ENCODE results near the gene CAND2.

Gene CAND2

DNA sequence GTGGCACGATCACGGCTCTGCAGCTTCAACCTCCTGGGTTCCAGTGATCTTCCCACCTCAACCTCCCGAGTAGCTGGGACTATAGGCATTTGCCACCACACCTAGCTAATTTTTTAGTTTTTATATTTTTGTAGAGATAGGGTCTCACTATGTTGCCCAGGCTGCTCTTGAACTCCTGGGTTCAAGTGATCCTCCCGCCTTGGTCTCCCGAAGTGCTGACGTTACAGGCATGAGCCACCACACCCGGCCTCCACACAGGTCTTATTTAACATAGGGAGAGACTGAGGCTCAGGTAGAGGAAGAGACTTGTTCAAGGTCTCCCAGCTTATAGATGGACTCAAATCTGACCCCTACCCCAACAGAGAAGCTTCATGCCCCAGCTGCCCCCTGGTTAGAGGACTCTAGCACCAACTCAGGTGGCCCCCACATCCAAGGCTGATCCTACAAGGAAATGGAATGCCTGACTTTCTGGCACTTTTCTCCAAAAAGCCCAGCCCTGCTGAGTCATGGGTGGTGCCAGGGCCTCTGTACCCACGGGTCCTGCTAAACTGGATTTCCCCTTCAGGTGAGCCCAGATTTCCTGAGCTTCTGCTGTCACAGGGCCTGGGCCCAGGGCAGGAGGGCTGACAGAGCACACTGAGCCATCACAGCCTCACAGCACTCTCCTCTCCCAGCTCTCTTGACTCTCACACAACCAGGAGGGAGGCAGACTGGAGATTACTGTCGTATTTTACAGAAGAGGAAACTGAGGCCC lies 43.0 kb upstream of the CAND2 start:
- TF ChIP-seq CTCF (IDR thresholded peaks at IDR 0.05; ENCODE audit: insufficient read depth, missing control alignments): no peak
- FAIRE-seq: no peak

GRCh38 chr3:12754313-12754712 lies 42.2 kb upstream of the CAND2 start:
- TF ChIP-seq CTCF (IDR thresholded peaks at IDR 0.05; ENCODE audit: insufficient read depth, missing control alignments): no peak
- FAIRE-seq (no peak), DNase-seq (ENCODE audit: insufficient read length, low spot score) (no peak)

More for the DNA sequence above, 43.0 kb upstream of the CAND2 start:
- DNase-seq (ENCODE audit: insufficient read length, low spot score): no peak

DNA sequence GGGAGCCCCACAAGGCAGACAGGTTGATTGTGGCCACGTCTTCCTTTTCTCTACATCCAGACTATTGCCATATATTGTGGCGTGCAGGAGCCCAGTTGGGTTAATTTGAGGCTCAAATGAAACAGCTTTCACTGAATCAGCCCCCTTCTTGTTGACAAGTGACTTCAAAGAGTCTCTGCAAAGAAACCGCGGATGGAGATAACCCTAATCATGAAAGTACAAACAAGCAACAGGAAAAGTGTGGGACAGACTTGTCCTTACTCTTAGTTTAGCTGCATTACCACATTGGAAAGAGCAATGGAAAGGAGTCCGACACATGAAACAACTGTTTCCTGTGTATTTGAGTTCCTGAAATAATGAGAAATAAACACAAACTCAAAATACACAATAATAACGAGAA lies 40.7 kb upstream of the CAND2 start:
- DNase-seq (ENCODE audit: insufficient read length, low spot score) (no peak), FAIRE-seq (no peak)
- no peak for TF ChIP-seq CTCF (IDR thresholded peaks at IDR 0.05; ENCODE audit: insufficient read depth, missing control alignments)

GRCh38 chr3:12756175-12756574 lies 40.3 kb upstream of the CAND2 start:
- DNase-seq (ENCODE audit: insufficient read length, low spot score): no peak
- no peak for TF ChIP-seq CTCF (IDR thresholded peaks at IDR 0.05; ENCODE audit: insufficient read depth, missing control alignments)
- FAIRE-seq: no peak

DNA sequence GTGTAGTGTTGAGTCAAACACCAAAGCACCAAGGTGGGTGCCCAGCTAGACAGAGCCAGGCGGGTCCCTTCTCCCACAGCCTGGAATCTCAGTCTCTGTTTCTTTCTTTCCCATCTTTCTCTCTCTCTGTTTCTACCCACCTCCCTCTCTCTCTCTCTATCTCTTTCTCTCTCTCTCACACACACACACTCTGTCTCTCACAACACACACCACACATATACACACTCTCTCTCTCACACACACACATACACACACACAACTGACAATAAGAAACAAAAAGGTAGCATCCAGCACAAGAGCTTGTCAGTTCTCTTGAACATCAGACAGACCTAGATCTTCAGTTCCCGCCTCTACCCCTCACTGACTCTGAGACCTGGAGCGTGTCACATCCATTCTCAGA lies 39.8 kb upstream of the CAND2 start:
- DNase-seq (ENCODE audit: insufficient read length, low spot score) (no peak), FAIRE-seq (no peak)
- TF ChIP-seq CTCF (IDR thresholded peaks at IDR 0.05; ENCODE audit: insufficient read depth, missing control alignments): no peak

- FAIRE-seq: no peak
- DNase-seq (ENCODE audit: insufficient read length, low spot score): no peak
- no peak for TF ChIP-seq CTCF (IDR thresholded peaks at IDR 0.05; ENCODE audit: insufficient read depth, missing control alignments)
These were observed 38.3 kb upstream of the CAND2 start for GRCh38 chr3:12758025-12758781.

Measured in D721Med (cell line).